ENCODE results near the gene MPC1. TPM values are rescaled to one million over a fixed set of nuclear protein-coding genes. Genes with fewer than 3 reads are reported as not detected.

MPC1 gene
- total and polyA plus RNA-seq, 2 donors from 2014 or later: 74.1 to 313 TPM

DNA sequence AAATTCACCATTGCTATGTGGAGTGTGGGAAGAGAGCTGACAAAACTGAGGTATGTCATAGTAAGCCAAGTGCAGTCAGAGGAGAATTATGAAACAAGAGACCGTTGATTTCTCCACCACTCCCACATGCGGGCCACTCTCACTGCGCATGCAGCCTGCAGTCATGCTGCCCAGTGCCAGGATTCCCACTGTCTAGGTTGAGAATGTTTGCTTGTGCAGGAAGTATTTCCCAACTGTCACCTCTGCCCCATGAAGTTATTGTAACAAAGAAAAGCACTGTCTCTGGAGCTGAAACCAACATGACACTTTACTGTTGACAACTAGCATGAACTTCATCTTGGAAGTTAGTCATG lies 21.7 kb downstream of the MPC1 start:
- no peak for FAIRE-seq
- DNase-seq: no peak
- H3K9me3 ChIP-seq (ENCODE audit: control insufficient read depth in 2 of 3, insufficient read depth in 1 of 3, low read length in 3 of 3): no peaks in the 10 kb centered on the region
- peaks cover 0 to 25% (median 8%) of the 10 kb centered on the region in 3 donors for H3K36me3 ChIP-seq (ENCODE audit: control insufficient read depth in 2 of 3, insufficient read depth in 3 of 3, low read length in 3 of 3)
- no peak overlapping the region for H3K27ac ChIP-seq (ENCODE audit: low read depth in 2 of 2, low read length in 2 of 2)
- intact Hi-C loops (cut with DNase I): no loop called here
- no peak overlapping the region for H3K4me3 ChIP-seq (ENCODE audit: low read length in 3 of 3)
- H3K27me3 ChIP-seq (ENCODE audit: control insufficient read depth, insufficient read depth, low read length): no peaks in the 10 kb centered on the region
- H3K9ac ChIP-seq (ENCODE audit: low read length in 3 of 3): no peak overlapping the region
- no peaks in the 10 kb centered on the region for H3K4me1 ChIP-seq (ENCODE audit: control insufficient read depth in 2 of 3, insufficient read depth in 2 of 3, low read depth in 1 of 3, low read length in 3 of 3)
- TF ChIP-seq CTCF (IDR thresholded peaks at IDR 0.05; ENCODE audit: borderline replicate concordance, extremely low read depth, insufficient read depth): no peak

DNA sequence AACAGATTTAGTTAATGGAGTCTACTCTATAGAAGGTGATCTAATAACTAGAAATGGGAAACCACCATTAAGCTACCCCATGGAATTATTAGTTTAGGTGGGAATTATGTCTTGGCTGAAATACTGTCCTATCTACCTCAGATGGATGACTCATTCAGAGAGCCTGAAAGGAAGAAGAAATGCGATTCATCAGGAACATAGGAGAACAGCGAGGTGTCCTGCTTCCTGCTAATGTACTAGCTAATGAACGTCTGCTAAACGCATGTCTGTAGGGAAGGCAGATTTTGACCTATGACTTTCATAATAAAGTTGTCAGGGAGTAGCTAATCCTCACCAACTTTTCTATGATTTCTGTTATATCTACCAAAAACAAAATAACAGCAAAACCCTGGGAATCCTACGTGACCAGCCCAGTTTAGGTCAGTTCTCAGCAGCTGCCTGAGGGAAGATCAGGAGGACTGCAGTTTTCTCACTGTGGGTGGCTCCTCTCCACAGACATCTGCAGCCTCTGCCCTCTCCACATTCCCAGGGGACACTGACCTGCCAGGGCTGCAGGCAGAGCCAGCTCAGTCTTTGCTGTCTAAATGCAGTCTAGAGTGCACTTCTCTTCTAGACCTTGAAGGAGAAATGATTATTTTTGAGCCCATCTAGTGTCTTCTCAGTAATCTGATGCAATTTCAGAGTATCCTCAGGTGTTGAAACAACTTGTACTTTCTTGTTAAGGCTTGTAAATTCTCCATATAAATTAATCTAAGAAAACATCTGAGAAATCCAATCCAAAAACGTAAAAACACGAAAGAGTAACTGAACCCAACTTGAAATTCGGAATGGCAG lies 22.3 kb downstream of the MPC1 start:
- intact Hi-C loops (cut with DNase I): no loop called here
- TF ChIP-seq CTCF (IDR thresholded peaks at IDR 0.05; ENCODE audit: borderline replicate concordance, extremely low read depth, insufficient read depth): no peak
- no peak overlapping the region for H3K27ac ChIP-seq (ENCODE audit: low read depth in 2 of 2, low read length in 2 of 2)
- peaks cover 0 to 25% (median 6%) of the 10 kb centered on the region in 3 donors for H3K36me3 ChIP-seq (ENCODE audit: control insufficient read depth in 2 of 3, insufficient read depth in 3 of 3, low read length in 3 of 3)
- H3K9ac ChIP-seq (ENCODE audit: low read length in 3 of 3): no peak overlapping the region
- no peak overlapping the region for H3K4me3 ChIP-seq (ENCODE audit: low read length in 3 of 3)
- FAIRE-seq (no peak), DNase-seq (no peak)
- no peaks in the 10 kb centered on the region for H3K9me3 ChIP-seq (ENCODE audit: control insufficient read depth in 2 of 3, insufficient read depth in 1 of 3, low read length in 3 of 3)
- H3K4me1 ChIP-seq (ENCODE audit: control insufficient read depth in 2 of 3, insufficient read depth in 2 of 3, low read depth in 1 of 3, low read length in 3 of 3): no peaks in the 10 kb centered on the region
- H3K27me3 ChIP-seq (ENCODE audit: control insufficient read depth, insufficient read depth, low read length): no peaks in the 10 kb centered on the region

- Histone ChIP-seq H3K9me3 (ENCODE audit: control insufficient read depth in 2 of 3, insufficient read depth in 1 of 3, low read length in 3 of 3) (no peaks in the 10 kb centered on the region), H3K4me1 (ENCODE audit: control insufficient read depth in 2 of 3, insufficient read depth in 2 of 3, low read depth in 1 of 3, low read length in 3 of 3) (no peaks in the 10 kb centered on the region), H3K9ac (ENCODE audit: low read length in 3 of 3) (no peak overlapping the region), H3K27ac (ENCODE audit: low read depth in 2 of 2, low read length in 2 of 2) (no peak overlapping the region), H3K36me3 (ENCODE audit: control insufficient read depth in 2 of 3, insufficient read depth in 3 of 3, low read length in 3 of 3) (no peaks in the 10 kb centered on the region), H3K27me3 (ENCODE audit: control insufficient read depth, insufficient read depth, low read length) (no peaks in the 10 kb centered on the region), H3K4me3 (ENCODE audit: low read length in 3 of 3) (no peak overlapping the region)
- intact Hi-C loops (cut with DNase I): no loop called here
- DNase-seq (no peak), FAIRE-seq (no peak)
- no peak for TF ChIP-seq CTCF (IDR thresholded peaks at IDR 0.05; ENCODE audit: borderline replicate concordance, extremely low read depth, insufficient read depth)
Observed at GRCh38 chr6:166355552-166355951, 27.2 kb downstream of the MPC1 start.

Data from kidney (tissue), 14 donors.